ENCODE results near the gene MANSC1. TPM values are rescaled to one million over a fixed set of nuclear protein-coding genes. Genes with fewer than 3 reads are reported as not detected.

MANSC1 gene
- total RNA-seq (2021; ENCODE audit: unreplicated experiment): 10.0 TPM
- 9.6 TPM for polyA plus RNA-seq (2012; ENCODE audit: insufficient read length)
- Bru-seq, nascent RNA: percentile 41 among the genes with signal in this experiment
- BruChase-seq, experiment 1, labeled RNA remaining after a 2-hour chase: percentile 42 among the genes with signal in this experiment
- BruChase-seq, experiment 2, labeled RNA remaining after a 6-hour chase: percentile 53 among the genes with signal in this experiment
- long read RNA-seq, full-length matches to known transcripts: 10 of 14 reads
- long read RNA-seq, partial matches to known transcripts: 1 of 14 reads
- long read RNA-seq, other reads (novel, unspliced or antisense): 3 of 14 reads

DNA sequence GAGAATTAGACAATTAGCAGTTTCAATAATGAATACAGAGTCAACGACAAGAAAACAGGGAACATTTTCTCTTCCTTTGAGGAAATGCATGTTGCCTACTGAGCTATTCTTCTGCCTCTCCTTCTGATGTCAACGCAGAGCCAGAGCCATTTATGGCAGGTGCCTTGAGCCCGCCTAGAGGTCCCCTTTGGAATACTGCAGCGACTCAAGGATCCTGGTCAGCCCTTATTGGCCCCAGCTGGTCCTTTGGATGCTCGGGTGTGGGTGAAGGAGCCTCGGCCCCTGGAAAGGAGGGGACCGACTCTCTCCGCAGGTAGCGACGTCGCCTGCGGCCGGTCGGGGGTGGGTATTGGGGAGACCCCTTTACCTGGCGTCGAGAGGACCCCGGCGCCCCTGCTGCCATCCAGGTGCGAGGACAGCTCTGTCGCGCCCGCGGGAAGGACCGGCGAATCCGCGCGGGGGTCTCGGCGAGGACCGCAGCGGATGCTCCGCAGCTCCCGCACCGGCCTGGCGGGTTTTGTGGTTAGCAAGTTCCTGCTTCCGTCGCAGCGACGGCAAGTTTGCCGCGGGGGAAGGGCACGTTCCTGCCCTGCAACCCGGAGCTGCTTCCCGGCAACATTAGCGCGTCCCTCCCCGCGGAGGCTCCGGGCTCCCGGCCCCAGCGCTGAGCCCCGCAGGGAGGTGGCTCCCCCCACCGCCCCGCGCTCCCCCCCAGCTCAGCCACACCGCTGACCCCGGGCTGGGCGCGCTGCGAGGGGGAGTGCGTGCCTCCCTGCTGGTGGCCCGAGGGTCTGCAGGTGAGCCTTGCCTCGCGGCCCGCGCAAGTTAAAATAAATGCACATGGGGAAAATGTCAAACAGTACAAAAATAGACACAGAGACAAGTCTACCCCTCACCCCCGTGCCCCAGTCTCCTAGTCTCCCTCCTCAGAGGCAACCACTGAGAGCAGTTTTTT is at the start of gene MANSC1:
Gene MANSC1, minus strand, starts transcription at position 532 of the 955 bp plus-strand sequence. CDS start 6,928 bp downstream, outside the sequence.
- no peak within 1 kb of the TSS for H3K27ac ChIP-seq (ENCODE audit: low read length)
- H3K4me1 ChIP-seq (ENCODE audit: control insufficient read depth, insufficient read depth, low read length): 0 out of 2 replicates have a peak, but pooled peaks cover 4% of the 10 kb centered on the region
- H3K36me3 ChIP-seq (ENCODE audit: control insufficient read depth, insufficient read depth, low read length): no peaks in the 10 kb centered on the region
- no peaks in the 10 kb centered on the region for H3K27me3 ChIP-seq (ENCODE audit: control insufficient read depth, insufficient read depth, low read length)
- peak within 1 kb of the TSS; percentile 56 to 63 for H3K4me3 ChIP-seq (ENCODE audit: low read depth in 2 of 2, low read length in 2 of 2)
- in situ Hi-C loops (cut with HindIII; ENCODE audit: low pct_unique_long_range_greater_than_20kb, low sequenced_read_pairs): no loop called here
- CTCF ChIA-PET: interaction anchor here (0.6 to 1.1 kb wide), 6 partner anchors 11 to 770 kb away, joined by 3 to 7 read pairs (median 4); no protein-coding TSS in a partner anchor
- peak; percentile 95 for ATAC-seq
- no peaks in the 10 kb centered on the region for H3K9me3 ChIP-seq (ENCODE audit: control insufficient read depth, insufficient read depth, low read depth, low read length)
- POLR2A ChIA-PET: no interaction called here
- no TSS peak for BruUV-seq (replicated peaks)
- intact Hi-C loops (cut with micrococcal nuclease; ENCODE audit: unreplicated experiment): no loop called here
- TF ChIP-seq, protein P1, sequence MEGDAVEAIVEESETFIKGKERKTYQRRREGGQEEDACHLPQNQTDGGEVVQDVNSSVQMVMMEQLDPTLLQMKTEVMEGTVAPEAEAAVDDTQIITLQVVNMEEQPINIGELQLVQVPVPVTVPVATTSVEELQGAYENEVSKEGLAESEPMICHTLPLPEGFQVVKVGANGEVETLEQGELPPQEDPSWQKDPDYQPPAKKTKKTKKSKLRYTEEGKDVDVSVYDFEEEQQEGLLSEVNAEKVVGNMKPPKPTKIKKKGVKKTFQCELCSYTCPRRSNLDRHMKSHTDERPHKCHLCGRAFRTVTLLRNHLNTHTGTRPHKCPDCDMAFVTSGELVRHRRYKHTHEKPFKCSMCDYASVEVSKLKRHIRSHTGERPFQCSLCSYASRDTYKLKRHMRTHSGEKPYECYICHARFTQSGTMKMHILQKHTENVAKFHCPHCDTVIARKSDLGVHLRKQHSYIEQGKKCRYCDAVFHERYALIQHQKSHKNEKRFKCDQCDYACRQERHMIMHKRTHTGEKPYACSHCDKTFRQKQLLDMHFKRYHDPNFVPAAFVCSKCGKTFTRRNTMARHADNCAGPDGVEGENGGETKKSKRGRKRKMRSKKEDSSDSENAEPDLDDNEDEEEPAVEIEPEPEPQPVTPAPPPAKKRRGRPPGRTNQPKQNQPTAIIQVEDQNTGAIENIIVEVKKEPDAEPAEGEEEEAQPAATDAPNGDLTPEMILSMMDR (IDR thresholded peaks at IDR 0.05): peak; percentile 39
- no peak for TF ChIP-seq SIN3A (IDR thresholded peaks at IDR 0.05; ENCODE audit: borderline replicate concordance, insufficient read depth, low read depth, low read length)
- no peak for DNase-seq (ENCODE audit: low read depth, low spot score)

DNA sequence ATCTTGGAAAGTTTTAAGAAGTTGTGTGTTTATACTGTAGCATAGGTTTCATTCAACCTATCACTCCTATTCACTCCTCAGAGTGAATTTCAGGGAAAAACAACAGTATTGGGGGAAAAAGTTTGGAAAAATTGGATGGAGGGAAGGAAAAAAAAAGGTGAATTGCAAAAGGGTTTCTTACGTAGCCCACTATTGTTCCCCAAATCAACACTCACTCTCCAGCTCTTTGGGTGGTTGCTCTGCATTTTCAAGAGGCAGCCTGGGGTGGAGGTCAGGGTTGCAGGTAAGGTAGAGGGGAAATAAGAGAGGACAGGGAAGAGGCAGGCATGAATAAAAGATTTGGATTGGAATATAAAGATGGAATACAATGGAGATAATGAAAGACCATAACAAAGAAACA is 49.1 kb upstream of the MANSC1 start:
- peaks cover 8% of the 10 kb centered on the region for H3K4me1 ChIP-seq (ENCODE audit: control insufficient read depth, insufficient read depth, low read length)
- in situ Hi-C loops (cut with HindIII; ENCODE audit: low pct_unique_long_range_greater_than_20kb, low sequenced_read_pairs): no loop called here
- H3K4me3 ChIP-seq (ENCODE audit: low read depth in 2 of 2, low read length in 2 of 2): no peak overlapping the region
- no peaks in the 10 kb centered on the region for H3K9me3 ChIP-seq (ENCODE audit: control insufficient read depth, insufficient read depth, low read depth, low read length)
- H3K36me3 ChIP-seq (ENCODE audit: control insufficient read depth, insufficient read depth, low read length): no peaks in the 10 kb centered on the region
- H3K27ac ChIP-seq (ENCODE audit: low read length): no peak overlapping the region
- H3K27me3 ChIP-seq (ENCODE audit: control insufficient read depth, insufficient read depth, low read length): no peaks in the 10 kb centered on the region
- TF ChIP-seq TCF7L2 (IDR thresholded peaks at IDR 0.05; ENCODE audit: low read depth, low read length) (no peak), REST (IDR thresholded peaks at IDR 0.05; ENCODE audit: insufficient read depth in 1 of 2, low read depth in 2 of 2, low read length in 1 of 2) (no peak), SIN3A (IDR thresholded peaks at IDR 0.05; ENCODE audit: borderline replicate concordance, insufficient read depth, low read depth, low read length) (no peak), POLR2AphosphoS5 (IDR thresholded peaks at IDR 0.05; ENCODE audit: low read depth, low read length) (no peak)
- TF ChIP-seq, protein P1 (IDR thresholded peaks at IDR 0.05): no peak
- no peak for DNase-seq (ENCODE audit: low read depth, low spot score)
- no peak for ATAC-seq
- intact Hi-C loops (cut with micrococcal nuclease; ENCODE audit: unreplicated experiment): no loop called here
- BruUV-seq (replicated peaks): no TSS peak
- CTCF ChIA-PET: no interaction called here
- POLR2A ChIA-PET: no interaction called here

All from Panc1 (cell line).